A673 (cell line): ENCODE measurements around the gene PBX1. TPM values are rescaled to one million over a fixed set of nuclear protein-coding genes. Genes with fewer than 3 reads are reported as not detected.

Source experiments
- BruUV-seq: library from RNA; stranded (reverse); fragments of 400-500 nt; replicated peaks from 2 replicates; lab custom pipeline; 2021; lab: Mats Ljungman, UMichigan
- CTCF ChIA-PET: fragments of 300-600 bp; sonication (Branson Sonifier 250); formaldehyde crosslinking; loops from one replicate; lab custom pipeline; 2022; ENCODE audit warnings: antibody characterized with exemption; lab: Charles Lee
- POLR2A ChIA-PET: fragments of 300-600 bp; sonication (Branson Sonifier 250); formaldehyde crosslinking; loops from one replicate; lab custom pipeline; 2022; ENCODE audit warnings: antibody characterized with exemption; ENCODE audit not compliant: low non-redundant PET; lab: Charles Lee
- DNase-seq: peaks from one replicate; pipeline ENCODE4 v3.0.0-alpha.2; 2015; ENCODE audit warnings: low spot score
- H3K27ac ChIP-seq: fragments of 200-600 bp; sonication (generic); 2 replicates; pipeline ENCODE4 v1.5.1; 2016; ENCODE audit warnings: mixed run types, low read depth, mild to moderate bottlenecking, mixed read lengths, antibody characterized with exemption, low read length; ENCODE audit not compliant: poor library complexity, severe bottlenecking
- H3K27me3 ChIP-seq: fragments of 200-600 bp; sonication (generic); replicated peaks from 2 replicates; pipeline ENCODE4 v1.6.1; 2017; ENCODE audit warnings: mixed run types, low read depth, mild to moderate bottlenecking, mixed read lengths, antibody characterized with exemption, low read length; ENCODE audit not compliant: insufficient read depth, poor library complexity
- H3K36me3 ChIP-seq: fragments of 200-600 bp; sonication (generic); 2 replicates; pipeline ENCODE4 v1.6.1; 2016; ENCODE audit warnings: mixed run types, mild to moderate bottlenecking, mixed read lengths, antibody characterized with exemption, low read length; ENCODE audit not compliant: insufficient read depth, poor library complexity, severe bottlenecking
- H3K4me1 ChIP-seq: fragments of 200-600 bp; sonication (generic); 2 replicates; pipeline ENCODE4 v1.6.1; 2017; ENCODE audit warnings: mixed run types, mild to moderate bottlenecking, mixed read lengths, antibody characterized with exemption, low read length; ENCODE audit not compliant: insufficient read depth, poor library complexity, severe bottlenecking
- H3K4me3 ChIP-seq: fragments of 200-600 bp; sonication (generic); 2 replicates; pipeline ENCODE4 v1.5.1; 2016; ENCODE audit warnings: low read depth, mixed run types, mild to moderate bottlenecking, mixed read lengths, low read length; ENCODE audit not compliant: poor library complexity, severe bottlenecking
- H3K9me3 ChIP-seq: fragments of 200-600 bp; sonication (generic); 2 replicates; pipeline ENCODE4 v1.6.1; 2016; ENCODE audit warnings: mixed run types, low read depth, mild to moderate bottlenecking, mixed read lengths, antibody characterized with exemption, low read length; ENCODE audit not compliant: poor library complexity, severe bottlenecking
- CTCF ChIP-seq: fragments of 300-800, 200-600 bp; sonication (generic); conservative IDR thresholded peaks from 2 replicates; pipeline ENCODE4 v1.5.1; 2017; ENCODE audit warnings: low read depth, mild to moderate bottlenecking, antibody characterized with exemption, low read length, moderate library complexity, mixed read lengths
- EZH2 ChIP-seq: fragments of 200-600 bp; sonication (generic); IDR thresholded peaks from 2 replicates; pipeline ENCODE4 v1.6.1; 2017; ENCODE audit warnings: borderline replicate concordance, low read depth, mild to moderate bottlenecking, mixed read lengths, antibody characterized with exemption, low read length; ENCODE audit not compliant: poor library complexity, severe bottlenecking
- intact Hi-C: fragments of 100-400 bp; cut with micrococcal nuclease; formaldehyde crosslinking; loops from one replicate; pipeline ENCODE4 v1.10.0; 2022; ENCODE audit not compliant: unreplicated experiment
- total RNA-seq: library from RNA; stranded (reverse); gene quantifications from 2 replicates; pipeline ENCODE4 v1.2.3, GENCODE V29; 2021

The PBX1 gene
- total RNA-seq, 1 experiment from 2014 or later: 51.5 TPM

- no peak for TF ChIP-seq EZH2
- no peaks in the 10 kb centered on the region for H3K36me3 ChIP-seq
- H3K27me3 ChIP-seq: no peaks in the 10 kb centered on the region
- CTCF ChIA-PET: no interaction called here
- H3K27ac ChIP-seq: no peak overlapping the region
- H3K9me3 ChIP-seq: no peaks in the 10 kb centered on the region
- POLR2A ChIA-PET: no interaction called here
- no peak overlapping the region for H3K4me3 ChIP-seq
- intact Hi-C loops: no loop called here
- BruUV-seq: no TSS peak
- H3K4me1 ChIP-seq: peaks cover 24% of the 10 kb centered on the region
- no peak for DNase-seq
Observed at GRCh38 chr1:164713456-164714207, 154.6 kb downstream of the PBX1 start.

GRCh38 chr1:164716992-164717703, 158.2 kb downstream of the PBX1 start:
- ChIA-PET POLR2A (no interaction called here), CTCF (no interaction called here)
- Histone ChIP-seq H3K27ac (no peak overlapping the region), H3K27me3 (no peaks in the 10 kb centered on the region), H3K4me1 (peaks cover 16% of the 10 kb centered on the region), H3K9me3 (no peaks in the 10 kb centered on the region), H3K4me3 (no peak overlapping the region), H3K36me3 (no peaks in the 10 kb centered on the region)
- no peak for DNase-seq
- BruUV-seq: no TSS peak
- TF ChIP-seq EZH2 (no peak), CTCF (no peak)
- intact Hi-C loops: no loop called here

- H3K36me3 ChIP-seq: no peaks in the 10 kb centered on the region
- intact Hi-C loops: no loop called here
- BruUV-seq: no TSS peak
- no peak overlapping the region for H3K4me3 ChIP-seq
- ChIA-PET POLR2A (no interaction called here), CTCF (no interaction called here)
- no peaks in the 10 kb centered on the region for H3K27me3 ChIP-seq
- no peak overlapping the region for H3K27ac ChIP-seq
- H3K4me1 ChIP-seq: peaks cover 3% of the 10 kb centered on the region
- no peak for TF ChIP-seq EZH2
- no peak for TF ChIP-seq CTCF
- H3K9me3 ChIP-seq: no peaks in the 10 kb centered on the region
- DNase-seq: no peak
Observed at GRCh38 chr1:164718821-164719220, 159.8 kb downstream of the PBX1 start.
